Esophagus mucosa (tissue), 1 donor: Measurements from ENCODE around the gene COLQ. TPM values are rescaled to one million over a fixed set of nuclear protein-coding genes. Genes with fewer than 3 reads are reported as not detected.
"Not testable (repeated sequence)": the region's sequence is repeated elsewhere in the genome, so short reads cannot be mapped to it uniquely, and the experiment has no call there.

Experiments used
- ATAC-seq: fragments of 200-7000 bp; cut with Tn5 transposase; one replicate; pipeline ENCODE4 v1.9.1; 2020
- total RNA-seq: library from RNA; stranded (reverse); gene quantifications from one replicate; pipeline ENCODE4 v1.2.4, GENCODE V29; 2023
- donor health status: DM: yes; HTN: yes; CAD: no.

The COLQ gene
- total RNA-seq, 1 donor from 2014 or later, result 0.40 TPM

DNA sequence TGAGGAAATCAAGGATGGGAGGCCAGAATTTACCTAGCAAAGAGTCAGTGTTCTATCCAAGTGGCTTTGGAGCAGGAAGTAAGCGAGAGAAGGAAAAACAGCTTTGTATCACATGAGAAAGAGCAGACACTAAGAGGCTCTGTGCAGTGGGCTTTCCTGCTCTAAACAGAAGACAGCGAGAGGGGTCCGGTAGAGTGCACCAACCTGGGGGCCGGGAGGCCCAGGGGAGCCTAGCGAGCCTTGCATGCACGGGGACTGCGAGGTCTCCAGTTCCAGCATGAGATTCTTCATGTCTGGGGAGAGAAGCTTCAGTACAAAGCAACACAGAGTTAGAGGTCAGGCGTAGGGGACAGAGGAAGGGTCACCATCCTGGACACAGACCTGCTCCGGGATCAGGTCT, 33.5 kb downstream of the COLQ start:
- ATAC-seq, result no peak

DNA sequence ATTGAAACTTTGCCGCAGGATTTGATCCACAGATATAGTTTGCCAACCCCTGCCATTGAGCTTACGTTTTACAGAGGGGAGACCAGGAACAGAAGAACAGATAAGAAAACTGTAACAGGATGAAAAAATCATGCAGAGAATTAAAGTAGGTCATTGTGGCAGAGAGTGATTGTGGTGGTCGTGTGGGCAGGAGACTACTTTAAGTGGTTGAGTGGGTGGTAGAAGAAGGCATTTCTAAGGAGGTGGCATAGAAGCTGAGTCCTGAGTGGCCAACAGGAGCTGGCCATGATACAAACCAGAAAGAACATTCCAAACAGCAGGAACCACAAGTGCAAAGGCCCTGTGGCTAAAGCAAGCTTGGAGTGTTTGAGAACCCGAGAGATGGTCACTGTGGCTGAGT, 34.5 kb downstream of the COLQ start:
- ATAC-seq, result no peak

DNA sequence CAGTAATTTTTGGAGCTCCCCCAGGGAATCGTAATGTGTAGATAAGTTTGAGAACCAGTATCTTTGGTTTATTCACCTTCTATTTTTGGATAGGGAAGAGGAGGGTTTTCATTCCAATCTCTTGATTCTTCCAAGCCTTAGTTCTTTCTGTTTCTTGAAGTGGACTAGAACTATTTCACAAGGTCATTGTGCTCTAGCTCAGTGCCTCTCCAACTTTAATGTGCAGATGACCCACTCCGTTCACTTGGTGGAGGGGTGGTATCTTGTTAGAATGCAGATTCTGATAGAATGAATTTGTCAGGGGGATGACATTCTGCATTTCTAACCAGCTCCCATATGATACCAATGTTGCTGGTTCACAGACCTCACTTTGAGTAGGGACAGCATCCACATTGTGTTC, 35.5 kb downstream of the COLQ start:
- no peak for ATAC-seq

DNA sequence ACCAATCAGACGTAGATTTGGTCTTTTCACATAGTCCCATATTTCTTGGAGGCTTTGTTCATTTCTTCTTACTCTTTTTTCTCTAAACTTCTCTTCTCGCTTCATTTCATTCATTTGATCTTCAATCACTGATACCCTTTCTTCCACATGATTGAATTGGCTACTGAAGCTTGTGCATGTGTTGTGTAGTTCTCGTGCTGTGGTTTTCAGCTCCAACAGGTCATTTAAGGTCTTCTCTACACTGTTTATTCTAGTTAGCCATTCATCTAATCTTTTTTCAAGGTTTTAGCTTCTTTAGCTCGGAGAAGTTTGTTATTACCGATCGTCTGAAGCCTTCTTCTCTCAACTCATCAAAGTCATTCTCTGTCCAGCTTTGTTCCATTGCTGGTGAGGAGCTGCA, 37.0 kb downstream of the COLQ start:
- ATAC-seq, result not testable (repeated sequence)

DNA sequence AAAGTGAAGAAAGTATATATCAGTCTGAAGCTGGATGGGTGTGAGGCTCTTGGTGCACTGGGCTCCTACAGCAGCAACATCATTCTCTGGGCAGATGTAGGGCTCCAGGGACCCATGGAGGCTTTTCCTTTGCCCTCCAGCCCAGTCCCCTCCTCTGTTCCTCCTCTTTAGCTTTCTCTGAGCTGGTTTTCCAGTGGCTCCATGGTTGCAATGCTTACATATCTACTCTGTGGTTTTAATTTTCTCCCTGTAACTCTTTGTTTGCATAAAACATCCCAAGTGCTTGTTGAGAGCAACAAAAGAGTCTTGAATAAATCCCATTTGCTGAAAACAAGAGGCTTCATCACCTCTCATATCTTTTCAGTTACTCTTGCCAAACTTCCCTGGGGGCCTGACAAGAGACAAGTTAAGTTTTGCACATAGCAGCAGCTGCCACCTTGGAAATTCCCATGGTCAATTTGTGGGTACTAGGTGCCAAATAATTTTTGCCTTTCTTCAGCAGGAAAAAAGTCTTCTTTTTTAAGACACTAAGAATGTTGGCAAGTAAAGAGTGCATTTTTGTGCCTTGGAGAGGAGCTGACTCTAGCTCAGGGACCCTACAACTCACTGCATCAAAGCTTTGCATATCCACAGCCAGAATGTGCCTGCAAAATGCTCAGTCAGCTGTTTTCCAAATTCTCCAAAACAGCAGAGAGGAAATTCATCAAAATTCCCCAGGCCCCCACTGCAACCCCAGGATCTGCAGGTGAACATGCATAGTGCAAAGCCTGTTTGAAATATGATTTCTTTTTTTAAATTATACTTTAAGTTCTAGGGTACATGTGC, 41.9 kb downstream of the COLQ start:
- no peak for ATAC-seq

DNA sequence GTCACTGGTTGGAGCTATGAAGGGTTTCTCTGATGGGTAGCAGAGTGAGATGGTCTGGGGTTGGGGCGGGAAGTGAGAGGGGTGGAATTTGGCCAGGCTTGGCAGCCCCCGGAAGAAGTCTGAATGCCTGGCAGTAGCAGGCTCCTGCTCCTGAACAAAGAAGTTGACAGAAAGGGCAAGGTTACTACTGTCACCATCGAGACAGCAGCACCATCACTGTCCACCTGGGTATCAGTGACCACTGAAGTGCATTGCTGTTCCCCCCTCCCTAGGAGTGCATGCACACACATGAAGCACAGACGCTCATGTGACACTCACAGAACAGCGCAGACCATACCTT, 42.9 kb downstream of the COLQ start:
- no peak for ATAC-seq

DNA sequence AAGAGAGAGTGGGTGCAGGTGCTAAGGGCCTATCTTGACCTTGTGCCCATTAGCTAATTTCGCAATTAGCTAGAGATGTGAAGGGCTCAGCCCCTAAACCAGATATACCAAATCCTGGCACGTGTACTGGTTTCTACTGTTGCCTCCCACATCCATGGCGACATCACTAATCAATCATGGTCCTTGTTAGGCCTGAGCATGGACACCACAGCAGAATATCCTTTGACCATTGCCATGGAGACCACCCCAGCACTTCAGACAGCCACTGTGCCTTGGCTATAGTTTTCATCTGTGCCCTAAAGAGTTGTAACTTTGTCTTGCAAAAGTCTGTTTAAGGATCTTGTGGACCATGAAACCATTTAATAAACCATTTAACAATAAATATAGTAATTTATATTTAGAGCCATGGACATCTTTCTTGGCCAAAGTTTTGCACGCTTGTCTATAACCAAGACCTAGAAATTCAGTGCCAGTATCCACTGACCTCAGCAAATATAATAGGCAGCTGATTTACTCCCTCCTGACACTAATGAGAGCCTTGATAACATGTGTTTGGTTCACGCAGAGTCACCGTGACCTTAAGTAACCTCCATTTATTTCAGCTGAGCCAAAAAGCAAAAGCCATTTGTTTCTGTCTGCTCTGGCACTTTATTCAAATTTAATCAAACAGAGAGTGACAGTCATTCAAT, 43.4 kb downstream of the COLQ start:
- no peak for ATAC-seq

DNA sequence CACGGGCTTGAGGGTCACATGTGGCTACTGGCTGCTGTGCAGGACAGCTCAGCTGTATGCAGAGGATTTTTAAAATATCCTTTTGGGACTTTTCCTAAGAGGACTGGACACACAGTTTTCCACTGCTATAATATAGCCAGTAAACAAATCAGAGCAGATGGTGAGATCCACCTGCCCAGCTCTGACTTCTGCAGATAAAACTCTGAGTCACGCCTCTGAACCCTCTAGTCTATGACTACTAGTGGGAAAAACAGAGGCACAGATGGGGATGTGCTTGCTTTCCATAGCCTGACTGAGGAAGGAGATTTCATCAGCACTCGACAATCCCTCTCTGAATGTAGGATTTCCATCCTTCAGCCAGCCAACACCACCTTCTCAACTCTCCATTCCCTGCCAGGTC, 45.1 kb downstream of the COLQ start:
- ATAC-seq, result no peak

DNA sequence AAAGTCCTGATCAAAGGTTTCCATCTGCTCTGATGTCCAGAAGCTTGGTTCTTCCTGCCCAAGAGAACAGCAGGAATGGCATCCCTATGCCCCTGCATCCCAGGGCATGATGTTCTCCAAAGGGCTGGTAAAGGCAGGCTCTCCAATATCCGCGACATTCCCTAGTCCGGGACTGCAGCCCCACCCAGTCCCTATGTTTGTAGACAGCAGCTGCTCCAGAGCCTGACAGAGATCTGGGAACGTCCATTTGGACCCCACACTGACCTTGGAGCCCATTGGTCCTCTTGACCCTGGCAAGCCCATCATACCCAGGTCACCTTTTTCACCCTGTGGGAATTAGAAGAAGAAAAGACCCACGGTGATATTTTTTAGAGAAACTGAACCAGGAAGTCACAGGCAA, 46.3 kb downstream of the COLQ start:
- ATAC-seq, result no peak

DNA sequence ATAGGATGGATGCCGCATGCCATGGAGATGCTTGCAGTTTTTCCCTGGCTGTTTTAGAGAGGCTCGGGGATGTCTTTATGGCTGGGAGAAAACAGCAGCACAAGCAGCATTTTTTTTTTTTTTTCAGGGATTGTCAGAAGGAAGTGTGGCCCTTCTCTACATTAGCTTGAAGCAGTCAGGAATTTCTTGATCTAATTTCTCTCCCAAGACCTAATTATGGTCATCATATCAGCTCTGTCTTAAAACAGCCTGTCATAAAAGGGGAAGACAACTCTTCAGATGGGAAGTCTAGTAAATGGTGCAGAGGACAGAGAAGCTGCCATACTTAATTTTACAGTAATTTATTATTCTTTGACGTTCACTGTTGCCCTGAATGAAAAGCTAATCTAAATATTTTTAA, 49.6 kb downstream of the COLQ start:
- ATAC-seq, result no peak

DNA sequence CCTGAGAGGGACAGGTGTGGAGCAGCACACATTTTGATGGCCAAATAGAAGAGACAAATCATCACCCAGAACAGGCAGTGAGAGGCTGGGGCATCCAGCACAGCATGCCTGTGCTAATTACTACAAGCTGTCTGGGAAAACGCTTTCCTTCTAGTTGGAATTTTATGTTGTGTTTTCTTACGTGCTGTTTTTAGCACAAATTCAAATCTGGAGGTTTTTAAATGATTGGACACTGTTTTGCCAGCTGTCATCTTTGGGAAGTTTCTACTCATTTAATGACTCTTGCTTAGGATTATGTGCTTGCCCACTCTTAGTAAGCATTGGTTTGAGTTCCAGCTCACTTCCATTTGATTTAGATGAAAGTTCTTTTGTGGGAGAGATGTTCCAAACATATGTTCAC, 50.7 kb downstream of the COLQ start:
- no peak for ATAC-seq

DNA sequence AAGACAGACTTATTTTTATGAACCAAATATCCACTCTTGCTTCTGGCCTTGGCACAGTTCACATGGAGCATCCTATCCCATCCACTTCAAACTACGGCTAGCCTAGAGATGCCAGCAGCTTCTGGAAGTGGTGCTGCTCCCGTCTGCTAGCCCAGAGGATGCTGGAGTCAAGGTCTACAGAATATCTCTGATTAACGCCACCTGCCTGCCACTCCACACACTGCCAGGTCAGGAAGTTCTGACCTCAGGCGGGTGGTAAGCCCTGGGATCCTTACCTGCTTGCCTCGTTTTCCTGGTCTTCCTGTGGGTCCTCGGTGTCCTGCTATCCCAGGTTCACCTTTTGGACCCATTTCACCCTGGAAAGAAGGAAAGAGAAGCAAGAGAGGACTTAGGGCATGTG, 51.2 kb downstream of the COLQ start:
- ATAC-seq, result no peak

DNA sequence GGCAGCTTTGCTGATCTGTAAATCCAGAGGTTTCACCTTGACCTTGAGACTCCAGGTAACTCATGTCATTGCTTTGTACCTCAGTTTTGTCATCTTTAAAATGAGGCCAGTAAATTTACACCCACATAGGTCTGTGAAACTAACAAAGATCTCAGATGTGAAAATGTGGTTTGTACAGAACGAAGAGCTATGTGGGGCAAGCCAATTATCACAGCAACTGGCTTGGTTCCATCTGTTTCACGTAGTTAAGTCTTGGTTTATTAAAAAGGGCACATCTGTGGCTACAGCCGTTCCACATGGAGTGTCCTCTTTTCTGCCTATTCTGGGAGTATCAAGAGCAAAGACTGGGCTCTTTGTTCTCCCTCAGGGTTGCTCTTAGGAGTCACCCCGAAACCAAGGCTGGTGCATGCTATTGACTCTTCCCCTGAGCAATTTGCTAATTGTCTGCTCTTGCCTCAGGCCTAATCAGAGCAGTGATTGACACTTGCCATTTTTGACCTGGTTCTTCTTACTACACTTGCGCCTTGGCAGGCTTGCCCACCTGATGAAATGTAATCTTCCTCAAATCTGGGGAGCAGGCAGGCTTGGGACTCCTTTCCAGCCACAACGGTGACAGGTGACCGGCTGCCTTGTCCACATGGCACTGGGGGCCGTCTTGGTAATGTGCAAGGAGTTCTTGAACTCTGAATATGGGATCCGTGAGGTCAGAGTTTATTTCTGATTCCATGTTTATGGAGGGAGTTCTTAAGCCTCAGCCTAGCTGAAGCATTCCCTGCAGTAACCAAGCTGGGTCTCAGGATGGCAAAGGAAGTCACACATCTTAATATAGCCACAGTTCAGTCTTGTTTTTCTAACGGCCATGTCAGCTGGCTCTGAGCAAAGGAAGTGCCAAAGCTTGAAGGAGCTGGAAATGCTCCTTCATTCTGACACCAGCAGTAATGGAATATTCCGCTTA, 54.0 kb downstream of the COLQ start:
- ATAC-seq, result no peak

DNA sequence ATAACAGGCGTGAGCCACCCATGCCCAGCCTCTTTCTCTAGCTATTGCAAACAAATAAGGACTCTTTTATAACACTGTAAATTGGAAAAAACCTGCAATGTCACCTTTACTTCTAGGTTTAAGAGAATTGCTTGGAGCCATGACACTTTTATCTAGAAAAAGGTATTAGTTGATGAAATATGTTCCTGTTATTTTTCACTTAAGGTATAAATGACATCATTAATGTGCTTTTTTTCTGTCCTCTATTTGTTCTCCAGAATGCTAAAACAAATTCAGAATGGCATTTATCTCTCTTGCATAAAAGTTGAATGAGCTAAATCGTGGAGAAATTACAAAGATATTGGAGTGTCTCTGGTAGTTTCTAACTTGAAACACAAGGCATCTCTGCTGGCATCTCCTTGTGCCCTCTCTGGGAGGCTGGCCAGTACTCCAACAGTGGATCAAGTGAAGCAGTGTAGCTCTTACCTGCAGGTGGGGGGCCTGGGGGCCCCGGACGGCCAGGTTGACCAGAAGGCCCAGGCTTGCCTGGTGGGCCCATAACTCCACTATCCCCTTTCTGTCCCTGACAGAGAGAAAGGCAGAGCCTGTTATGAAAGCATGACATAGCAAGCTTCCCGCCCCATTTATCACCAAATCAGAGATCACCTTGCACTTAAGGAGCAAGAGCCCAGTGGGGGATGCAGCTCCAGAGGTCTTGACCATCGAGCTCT, 55.5 kb downstream of the COLQ start:
- no peak for ATAC-seq

DNA sequence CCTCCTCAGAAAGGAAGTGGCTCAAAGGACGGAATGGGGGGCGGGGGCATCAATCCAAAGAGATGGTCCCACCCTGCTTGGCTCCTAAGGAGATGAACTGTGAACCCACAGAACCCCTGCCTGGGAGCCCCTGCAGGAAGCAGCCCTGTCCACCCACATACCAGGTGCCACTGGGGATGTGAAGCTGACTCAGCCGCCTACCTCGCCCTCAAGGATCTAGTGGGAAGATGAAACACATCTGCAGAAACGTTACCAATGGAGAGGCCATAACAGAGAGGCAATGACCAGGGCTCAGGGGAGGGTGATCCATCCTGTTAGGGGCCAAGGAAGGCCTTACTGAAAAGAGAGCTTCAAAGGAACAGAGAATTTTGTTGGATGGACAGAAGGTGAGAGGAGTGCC, 59.1 kb downstream of the COLQ start:
- no peak for ATAC-seq

DNA sequence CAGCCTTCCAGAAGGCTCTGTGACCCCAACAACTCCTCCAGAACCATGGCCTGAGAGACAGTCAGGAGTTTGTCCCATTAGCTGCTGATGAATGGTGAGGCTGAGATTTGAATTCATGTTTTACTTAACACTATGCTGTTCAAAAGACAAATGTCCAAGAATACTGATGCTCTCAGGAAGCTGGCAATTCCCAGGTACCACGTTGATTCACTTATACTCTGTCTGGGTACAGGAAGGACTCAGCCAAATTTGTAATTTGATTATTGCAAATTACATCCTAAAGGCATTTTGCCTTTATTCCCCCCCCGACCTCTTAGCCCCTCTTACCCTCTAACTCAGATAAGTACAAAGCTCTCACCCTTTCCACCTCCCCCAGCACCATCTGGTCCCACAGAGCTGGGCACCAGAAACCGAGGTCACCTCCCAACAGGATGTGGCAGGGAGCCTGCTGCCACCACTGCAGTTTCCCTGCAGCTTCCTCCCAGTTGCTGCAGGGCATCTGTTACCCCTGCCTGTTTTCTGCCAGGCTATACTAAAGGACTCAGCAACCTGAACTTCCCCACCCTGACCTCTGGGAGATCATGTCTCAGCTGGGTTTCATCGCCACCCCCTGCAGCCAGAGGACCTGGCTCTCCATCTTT, 60.5 kb downstream of the COLQ start:
- no peak for ATAC-seq

DNA sequence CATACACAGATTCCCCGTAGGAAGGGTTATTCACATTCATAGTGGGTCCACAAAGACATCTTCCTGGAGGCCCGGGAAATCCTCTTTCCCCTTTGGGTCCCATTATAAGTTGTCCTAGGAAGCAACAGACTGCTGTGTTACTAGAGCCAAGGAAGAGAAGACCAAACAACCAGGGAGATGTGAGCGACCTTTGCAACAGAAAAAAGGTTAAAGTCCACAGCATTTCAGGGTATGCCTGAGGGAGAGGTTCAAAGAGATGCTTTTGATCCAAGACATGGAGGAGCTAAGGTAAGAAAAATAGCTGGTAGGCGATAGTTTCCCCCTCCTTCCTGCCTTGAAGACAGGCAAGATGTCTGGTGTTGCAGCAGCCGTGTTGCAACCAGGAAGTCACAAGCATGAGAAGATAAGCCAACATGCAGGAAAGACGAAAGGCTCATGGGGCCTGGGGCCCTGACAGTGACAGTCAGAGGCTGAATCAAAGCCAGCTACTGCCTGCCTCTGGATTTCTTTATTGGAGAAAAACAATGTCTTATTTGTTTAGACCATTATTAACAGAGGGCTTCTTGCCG, 63.2 kb downstream of the COLQ start:
- ATAC-seq, result no peak

DNA sequence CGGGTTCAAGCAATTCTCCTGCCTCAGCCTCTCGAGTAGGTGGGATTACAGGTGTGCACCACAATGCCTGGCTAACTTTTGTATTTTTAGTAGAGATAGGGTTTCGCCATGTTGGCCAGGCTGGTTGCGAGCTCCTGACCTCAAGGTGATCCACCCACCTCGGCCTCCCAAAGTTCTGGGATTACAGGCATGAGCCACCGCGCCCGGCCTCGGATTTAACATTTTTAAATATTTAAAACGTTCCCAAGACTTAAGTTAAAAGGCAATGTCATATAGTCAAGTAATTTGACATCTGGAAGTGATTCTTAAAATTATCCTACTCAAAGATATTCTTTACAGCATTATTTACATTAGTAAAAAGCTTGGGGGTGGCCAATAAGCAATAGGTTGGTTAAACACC, 64.6 kb downstream of the COLQ start:
- ATAC-seq, result not testable (repeated sequence)

DNA sequence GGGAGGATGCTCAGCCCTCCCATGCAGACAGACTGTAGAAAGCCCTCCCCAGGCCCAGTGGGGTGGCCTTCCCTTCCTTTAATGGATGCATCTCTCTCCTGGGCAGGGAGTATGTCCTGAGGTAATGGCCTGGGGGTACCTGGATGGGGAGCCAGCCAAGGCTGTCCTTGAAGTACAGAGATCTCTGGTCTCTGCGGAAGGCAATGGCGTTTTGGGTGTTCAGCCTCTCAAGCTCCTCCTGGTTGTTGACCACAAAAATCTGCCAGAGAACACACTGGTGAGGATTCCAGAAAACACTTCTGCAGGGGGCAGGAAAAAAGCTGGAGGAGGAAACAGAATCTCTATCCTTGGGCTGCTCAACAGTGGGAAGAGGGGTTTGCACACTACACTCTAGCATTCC, 65.2 kb downstream of the COLQ start:
- ATAC-seq, result no peak

DNA sequence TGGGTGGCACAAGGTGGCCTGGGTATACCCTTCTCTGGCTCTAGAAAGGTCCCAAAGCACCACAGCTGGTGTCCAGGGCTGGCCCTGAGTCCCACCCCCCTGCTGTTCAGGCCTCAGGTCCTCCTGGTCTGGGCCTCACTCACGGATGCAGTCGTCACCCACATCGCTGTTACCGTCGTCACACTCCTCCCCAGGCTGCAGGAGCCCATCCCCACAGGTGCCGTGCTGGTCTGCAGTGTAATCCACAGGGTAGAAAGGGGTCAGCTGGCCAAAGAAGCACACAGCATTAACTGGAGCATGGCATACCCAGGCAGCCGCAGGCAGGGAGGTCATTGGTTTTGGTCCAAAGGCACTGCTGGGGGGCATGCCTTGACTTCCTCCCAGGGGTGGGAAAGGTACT, 65.8 kb downstream of the COLQ start:
- ATAC-seq, result no peak

DNA sequence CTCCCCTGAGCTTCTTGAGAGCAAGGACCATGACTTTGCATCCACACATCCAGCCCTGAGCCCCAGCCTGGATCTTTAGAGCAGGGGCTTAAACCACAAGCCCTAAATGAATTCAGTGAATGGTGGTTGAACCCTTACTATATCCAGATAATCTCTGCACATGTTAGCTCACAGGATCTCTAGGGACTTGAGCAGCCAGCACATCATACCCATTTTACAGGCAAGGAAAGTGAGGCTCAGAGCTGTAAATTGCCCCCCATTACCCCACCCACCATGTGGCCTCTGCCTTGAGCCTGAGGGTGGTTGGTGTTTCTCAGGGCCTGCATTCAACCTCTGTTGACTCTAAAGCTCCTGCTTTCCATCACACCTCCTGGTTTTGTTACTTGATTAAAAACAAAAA, 66.5 kb downstream of the COLQ start:
- ATAC-seq, result no peak
